HL-60 (cell line): Measurements from ENCODE around the gene PRKAR1B.

ENCODE experiments used
- GABPA ChIP-seq: IDR thresholded peaks from 2 replicates; pipeline ENCODE4 v1.6.1; 2012; ENCODE audit warnings: low read depth
- POLR2AphosphoS5 ChIP-seq: IDR thresholded peaks from 2 replicates; pipeline ENCODE4 v1.6.1; 2012; ENCODE audit warnings: low read depth
- TF ChIP-seq, protein P1 (sequence below): IDR thresholded peaks from one replicate; pipeline ENCODE4 v1.5.1; 2011; ENCODE audit warnings: low read length, control low read depth, inconsistent platforms; ENCODE audit not compliant: insufficient read depth
- TF ChIP-seq, protein P2 (sequence below): IDR thresholded peaks from 2 replicates; pipeline ENCODE4 v1.6.1; 2012; ENCODE audit warnings: low read depth; ENCODE audit not compliant: insufficient replicate concordance

DNA sequence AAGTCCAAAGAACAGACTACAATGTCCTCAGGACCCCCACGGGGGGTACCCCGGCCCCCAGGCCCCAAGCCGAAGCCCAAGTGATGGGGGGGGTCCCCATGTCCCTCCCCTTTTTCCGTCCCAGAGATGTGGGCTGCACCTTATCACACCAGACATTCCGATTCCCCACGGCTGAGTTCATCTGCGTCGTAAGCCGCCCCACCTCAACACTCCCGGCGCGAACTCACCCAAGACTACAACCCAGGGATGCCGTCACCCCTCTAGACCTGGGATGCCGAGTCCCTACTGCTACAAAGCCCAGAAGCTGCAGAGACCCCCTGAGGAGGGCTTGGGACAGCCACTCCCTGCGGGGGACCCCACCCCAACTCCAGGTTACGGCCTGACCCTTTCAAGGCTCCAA is 221.9 kb downstream of the PRKAR1B start:
- TF ChIP-seq, protein P1, sequence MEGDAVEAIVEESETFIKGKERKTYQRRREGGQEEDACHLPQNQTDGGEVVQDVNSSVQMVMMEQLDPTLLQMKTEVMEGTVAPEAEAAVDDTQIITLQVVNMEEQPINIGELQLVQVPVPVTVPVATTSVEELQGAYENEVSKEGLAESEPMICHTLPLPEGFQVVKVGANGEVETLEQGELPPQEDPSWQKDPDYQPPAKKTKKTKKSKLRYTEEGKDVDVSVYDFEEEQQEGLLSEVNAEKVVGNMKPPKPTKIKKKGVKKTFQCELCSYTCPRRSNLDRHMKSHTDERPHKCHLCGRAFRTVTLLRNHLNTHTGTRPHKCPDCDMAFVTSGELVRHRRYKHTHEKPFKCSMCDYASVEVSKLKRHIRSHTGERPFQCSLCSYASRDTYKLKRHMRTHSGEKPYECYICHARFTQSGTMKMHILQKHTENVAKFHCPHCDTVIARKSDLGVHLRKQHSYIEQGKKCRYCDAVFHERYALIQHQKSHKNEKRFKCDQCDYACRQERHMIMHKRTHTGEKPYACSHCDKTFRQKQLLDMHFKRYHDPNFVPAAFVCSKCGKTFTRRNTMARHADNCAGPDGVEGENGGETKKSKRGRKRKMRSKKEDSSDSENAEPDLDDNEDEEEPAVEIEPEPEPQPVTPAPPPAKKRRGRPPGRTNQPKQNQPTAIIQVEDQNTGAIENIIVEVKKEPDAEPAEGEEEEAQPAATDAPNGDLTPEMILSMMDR, result no peak
- TF ChIP-seq GABPA, result no peak
- no peak for TF ChIP-seq POLR2AphosphoS5
- TF ChIP-seq, protein P2, sequence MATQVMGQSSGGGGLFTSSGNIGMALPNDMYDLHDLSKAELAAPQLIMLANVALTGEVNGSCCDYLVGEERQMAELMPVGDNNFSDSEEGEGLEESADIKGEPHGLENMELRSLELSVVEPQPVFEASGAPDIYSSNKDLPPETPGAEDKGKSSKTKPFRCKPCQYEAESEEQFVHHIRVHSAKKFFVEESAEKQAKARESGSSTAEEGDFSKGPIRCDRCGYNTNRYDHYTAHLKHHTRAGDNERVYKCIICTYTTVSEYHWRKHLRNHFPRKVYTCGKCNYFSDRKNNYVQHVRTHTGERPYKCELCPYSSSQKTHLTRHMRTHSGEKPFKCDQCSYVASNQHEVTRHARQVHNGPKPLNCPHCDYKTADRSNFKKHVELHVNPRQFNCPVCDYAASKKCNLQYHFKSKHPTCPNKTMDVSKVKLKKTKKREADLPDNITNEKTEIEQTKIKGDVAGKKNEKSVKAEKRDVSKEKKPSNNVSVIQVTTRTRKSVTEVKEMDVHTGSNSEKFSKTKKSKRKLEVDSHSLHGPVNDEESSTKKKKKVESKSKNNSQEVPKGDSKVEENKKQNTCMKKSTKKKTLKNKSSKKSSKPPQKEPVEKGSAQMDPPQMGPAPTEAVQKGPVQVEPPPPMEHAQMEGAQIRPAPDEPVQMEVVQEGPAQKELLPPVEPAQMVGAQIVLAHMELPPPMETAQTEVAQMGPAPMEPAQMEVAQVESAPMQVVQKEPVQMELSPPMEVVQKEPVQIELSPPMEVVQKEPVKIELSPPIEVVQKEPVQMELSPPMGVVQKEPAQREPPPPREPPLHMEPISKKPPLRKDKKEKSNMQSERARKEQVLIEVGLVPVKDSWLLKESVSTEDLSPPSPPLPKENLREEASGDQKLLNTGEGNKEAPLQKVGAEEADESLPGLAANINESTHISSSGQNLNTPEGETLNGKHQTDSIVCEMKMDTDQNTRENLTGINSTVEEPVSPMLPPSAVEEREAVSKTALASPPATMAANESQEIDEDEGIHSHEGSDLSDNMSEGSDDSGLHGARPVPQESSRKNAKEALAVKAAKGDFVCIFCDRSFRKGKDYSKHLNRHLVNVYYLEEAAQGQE, result no peak
